ENCODE measurements around the gene DMAC2L. TPM values are rescaled to one million over a fixed set of nuclear protein-coding genes. Genes with fewer than 3 reads are reported as not detected.

Gene DMAC2L
- polyA plus RNA-seq, 3 donors = 20.9 to 23.0 (median 21.7) TPM

Other genes starting within 250 kb of the DMAC2L start
- gene VCPKMT, start 195.8 kb upstream of the DMAC2L start, polyA plus RNA-seq (ENCODE audit: insufficient read length in 3 of 3) = 10 to 100 TPM; 10.8 to 13.2 (median 12.9) TPM
- gene SOS2, start 80.7 kb upstream of the DMAC2L start, polyA plus RNA-seq (ENCODE audit: insufficient read length in 3 of 3) = 10 to 100 TPM; 38.2 to 44.4 (median 41.0) TPM
- 10 to 100 TPM in 2 of 3 donors, 1 to 10 TPM in 1; 9.8 to 12.1 (median 11.5) TPM for gene L2HGDH, start 95 bp upstream of the DMAC2L start, polyA plus RNA-seq (ENCODE audit: insufficient read length in 3 of 3)
- gene CDKL1, start 84.6 kb downstream of the DMAC2L start, polyA plus RNA-seq (ENCODE audit: insufficient read length in 3 of 3) = 1 to 10 TPM; 7.0 to 9.0 (median 8.3) TPM
- 10 to 100 TPM; 47.5 to 52.0 (median 50.6) TPM for gene MAP4K5, start 220.2 kb downstream of the DMAC2L start, polyA plus RNA-seq (ENCODE audit: insufficient read length in 3 of 3)
- gene ATL1, start 247.8 kb downstream of the DMAC2L start, polyA plus RNA-seq (ENCODE audit: insufficient read length in 3 of 3) = 10 to 100 TPM in 2 of 3 donors, 1 to 10 TPM in 1; 8.8 to 10.7 (median 10.2) TPM